PC-3 (cell line): ENCODE measurements around the gene MCM3. TPM values are rescaled to one million over a fixed set of nuclear protein-coding genes. Genes with fewer than 3 reads are reported as not detected.

ENCODE experiments used
- ATAC-seq: fragments of 200-7000 bp; cut with Tn5 transposase; 2 replicates; pipeline ENCODE4 v1.9.1; 2020; ENCODE audit warnings: mild to moderate bottlenecking, moderate library complexity
- BruUV-seq: library from RNA; stranded (reverse); fragments of 400-500 nt; replicated peaks from 2 replicates; lab custom pipeline; 2021; lab: Mats Ljungman, UMichigan
- CTCF ChIA-PET: fragments of 300-600 bp; sonication (Branson Sonifier 250); formaldehyde crosslinking; loops from one replicate; lab custom pipeline; 2022; ENCODE audit warnings: antibody characterized with exemption; lab: Charles Lee
- POLR2A ChIA-PET: fragments of 300-600 bp; sonication (Branson Sonifier 250); formaldehyde crosslinking; loops from one replicate; lab custom pipeline; 2022; ENCODE audit warnings: antibody characterized with exemption; ENCODE audit not compliant: unreplicated experiment; lab: Charles Lee
- DNase-seq: peaks from one replicate; pipeline ENCODE4 v3.0.0-alpha.2; 2015
- H2AFZ ChIP-seq: fragments of 300-600 bp; sonication (generic); 2 replicates; pipeline ENCODE4 v1.6.0; 2016; ENCODE audit warnings: antibody characterized with exemption, low read length
- H3F3A ChIP-seq: fragments of 300-600 bp; sonication (generic); one replicate; pipeline ENCODE4 v1.6.0; 2017; ENCODE audit warnings: antibody characterized with exemption, low read length, control low read depth, mild to moderate bottlenecking; ENCODE audit not compliant: unreplicated experiment
- H3K27ac ChIP-seq: fragments of 300-600 bp; sonication (generic); 2 replicates; pipeline ENCODE4 v1.5.1; 2016; ENCODE audit warnings: mild to moderate bottlenecking, low read length
- H3K27me3 ChIP-seq: fragments of 300-600 bp; sonication (generic); 2 replicates; pipeline ENCODE4 v1.6.1; 2016; ENCODE audit warnings: low read length, mixed read lengths
- H3K36me3 ChIP-seq: fragments of 300-600 bp; sonication (generic); 2 replicates; pipeline ENCODE4 v1.6.1; 2016; ENCODE audit warnings: low read depth, mixed run types, low read length, mixed read lengths
- H3K4me1 ChIP-seq: fragments of 300-600 bp; sonication (generic); 2 replicates; pipeline ENCODE4 v1.5.1; 2016; ENCODE audit warnings: low read length; ENCODE audit not compliant: insufficient read depth
- H3K4me2 ChIP-seq: fragments of 300-600 bp; sonication (generic); 2 replicates; pipeline ENCODE4 v1.6.0; 2016; ENCODE audit warnings: low read length
- H3K4me3 ChIP-seq: fragments of 300-600 bp; sonication (generic); 2 replicates; pipeline ENCODE4 v1.5.1; 2016; ENCODE audit warnings: mild to moderate bottlenecking, low read length, mixed read lengths
- H3K79me2 ChIP-seq: fragments of 300-600 bp; sonication (generic); 2 replicates; pipeline ENCODE4 v1.6.1; 2017; ENCODE audit warnings: low read length, mixed read lengths
- H3K9ac ChIP-seq: fragments of 300-600 bp; sonication (generic); 2 replicates; pipeline ENCODE4 v1.6.0; 2016; ENCODE audit warnings: mild to moderate bottlenecking, low read length
- H3K9me2 ChIP-seq: fragments of 300-600 bp; sonication (generic); replicated peaks from 2 replicates; pipeline ENCODE4 v1.6.1; 2016; ENCODE audit warnings: mixed run types, low read length, mixed read lengths
- H3K9me3 ChIP-seq: fragments of 300-600 bp; sonication (generic); 2 replicates; pipeline ENCODE4 v1.6.1; 2016; ENCODE audit warnings: low read length, mixed read lengths
- H4K20me1 ChIP-seq: fragments of 300-600 bp; sonication (generic); 2 replicates; pipeline ENCODE4 v1.6.1; 2016; ENCODE audit warnings: low read length, mixed read lengths
- CTCF ChIP-seq: fragments of 300-600 bp; sonication (generic); conservative IDR thresholded peaks from 2 replicates; pipeline ENCODE4 v1.5.1; 2017; ENCODE audit warnings: antibody characterized with exemption, low read depth, mild to moderate bottlenecking, low read length
- EZH2 ChIP-seq: fragments of 300-600 bp; sonication (generic); IDR thresholded peaks from one replicate; pipeline ENCODE4 v1.6.1; 2017; ENCODE audit warnings: antibody characterized with exemption, mild to moderate bottlenecking, low read length; ENCODE audit not compliant: unreplicated experiment
- EZH2phosphoT487 ChIP-seq: fragments of 300-600 bp; sonication (generic); IDR thresholded peaks from 2 replicates; pipeline ENCODE4 v1.6.1; 2018; ENCODE audit warnings: mild to moderate bottlenecking, antibody characterized with exemption, low read length, borderline replicate concordance
- intact Hi-C: fragments of 100-400 bp; cut with micrococcal nuclease; formaldehyde crosslinking; loops from 2 replicates; pipeline ENCODE4 v1.9.0; 2023
- total RNA-seq: library from RNA; depleted of rRNA; stranded (reverse); fragments of >200 nt; gene quantifications from 2 replicates; pipeline ENCODE4 v1.2.3, GENCODE V29; 2014

MCM3 gene
- total RNA-seq, 1 experiment from 2014 or later: 201 TPM

GRCh38 chr6:52331793-52332457 is 47.4 kb upstream of the MCM3 start:
- Histone ChIP-seq H2AFZ (no peak overlapping the region), H3K9me3 (no peaks in the 10 kb centered on the region), H3K79me2 (no peaks in the 10 kb centered on the region), H3K27me3 (no peaks in the 10 kb centered on the region), H3K9ac (no peak overlapping the region), H3K4me1 (peaks cover 35% of the 10 kb centered on the region), H3F3A (no peaks in the 10 kb centered on the region), H3K4me2 (0 out of 2 replicates have a peak overlapping the region, but pooled peaks have one; percentile 8), H3K9me2 (no peaks in the 10 kb centered on the region), H3K27ac (0 out of 2 replicates have a peak overlapping the region, but pooled peaks have one; percentile 10), H4K20me1 (no peaks in the 10 kb centered on the region), H3K36me3 (no peaks in the 10 kb centered on the region), H3K4me3 (no peak overlapping the region)
- peak; percentile 60 for ATAC-seq
- intact Hi-C loops: no loop called here
- ChIA-PET CTCF (interaction anchor here (0.6 kb wide), 1 partner anchor 76 kb away, joined by 11 read pairs; no protein-coding TSS in a partner anchor), POLR2A (interaction anchor here (0.6 kb wide), 2 partner anchors 22 to 477 kb away, joined by 3 to 6 read pairs; no protein-coding TSS in a partner anchor)
- no peak for TF ChIP-seq CTCF
- no peak for TF ChIP-seq EZH2phosphoT487
- no peak for TF ChIP-seq EZH2
- no peak for DNase-seq
- BruUV-seq: no TSS peak

DNA sequence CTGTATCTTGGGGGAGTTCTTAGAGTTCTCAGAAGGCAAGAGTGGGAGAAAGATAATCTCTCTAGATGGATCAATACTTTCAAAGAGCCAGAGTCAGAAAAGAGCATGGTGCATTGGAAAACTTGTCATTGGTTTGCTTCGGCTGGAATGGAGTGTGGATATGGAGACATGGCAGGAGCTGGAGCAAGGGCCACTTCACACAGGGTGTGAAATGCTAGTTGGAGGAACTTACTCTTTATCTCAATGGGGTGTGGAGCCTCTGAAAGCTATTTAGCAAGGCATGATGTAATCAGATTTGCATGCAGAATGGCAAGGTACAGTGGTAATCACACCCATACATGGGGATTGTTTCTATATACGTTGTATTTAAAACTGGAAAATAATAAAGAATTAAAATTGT is 45.9 kb upstream of the MCM3 start:
- ChIA-PET POLR2A (no interaction called here), CTCF (no interaction called here)
- Histone ChIP-seq H3K79me2 (no peaks in the 10 kb centered on the region), H3K4me2 (no peak overlapping the region), H3K4me1 (peaks cover 27% of the 10 kb centered on the region), H3K27me3 (no peaks in the 10 kb centered on the region), H3K9me3 (no peaks in the 10 kb centered on the region), H4K20me1 (no peaks in the 10 kb centered on the region), H3K9ac (no peak overlapping the region), H3K27ac (no peak overlapping the region), H3K4me3 (no peak overlapping the region), H3K36me3 (no peaks in the 10 kb centered on the region), H3F3A (no peaks in the 10 kb centered on the region), H2AFZ (0 out of 2 replicates have a peak overlapping the region, but pooled peaks have one; percentile 9), H3K9me2 (no peaks in the 10 kb centered on the region)
- TF ChIP-seq EZH2phosphoT487: no peak
- TF ChIP-seq CTCF: no peak
- no peak for TF ChIP-seq EZH2
- BruUV-seq: no TSS peak
- no peak for ATAC-seq
- intact Hi-C loops: no loop called here
- DNase-seq: no peak

- Histone ChIP-seq H3K79me2 (no peaks in the 10 kb centered on the region), H2AFZ (no peak overlapping the region), H3K4me1 (peaks cover 20% of the 10 kb centered on the region), H3K36me3 (no peaks in the 10 kb centered on the region), H3F3A (no peaks in the 10 kb centered on the region), H3K27me3 (no peaks in the 10 kb centered on the region), H3K9me3 (no peaks in the 10 kb centered on the region), H3K9ac (no peak overlapping the region), H4K20me1 (no peaks in the 10 kb centered on the region), H3K4me2 (no peak overlapping the region), H3K9me2 (no peaks in the 10 kb centered on the region), H3K27ac (no peak overlapping the region), H3K4me3 (no peak overlapping the region)
- TF ChIP-seq EZH2phosphoT487: no peak
- no peak for TF ChIP-seq CTCF
- TF ChIP-seq EZH2: no peak
- DNase-seq: no peak
- no TSS peak for BruUV-seq
- no peak; the same call in 1 of the 2 replicates for ATAC-seq
- CTCF ChIA-PET: no interaction called here
- intact Hi-C loops: loop anchor here (1.0 kb wide), 1 partner anchor 41 kb away; no protein-coding TSS in a partner anchor
- POLR2A ChIA-PET: no interaction called here
Observed at GRCh38 chr6:52328729-52329128, 44.2 kb upstream of the MCM3 start.
